IPS-20b (cell line): ENCODE data around the gene CTXN3.

ENCODE experiments used
- H3K27ac ChIP-seq: one replicate; pipeline ENCODE4 v1.5.1; 2013; ENCODE audit warnings: low read length
- H3K27me3 ChIP-seq: 2 replicates; pipeline ENCODE4 v1.6.1; 2013; ENCODE audit warnings: mild to moderate bottlenecking, low read length, inconsistent platforms; ENCODE audit not compliant: insufficient read depth
- H3K36me3 ChIP-seq: 2 replicates; pipeline ENCODE4 v1.6.1; 2013; ENCODE audit warnings: low read depth, mild to moderate bottlenecking, inconsistent platforms, low read length, moderate library complexity; ENCODE audit not compliant: insufficient read depth
- H3K4me1 ChIP-seq: 2 replicates; pipeline ENCODE4 v1.6.1; 2013; ENCODE audit warnings: mild to moderate bottlenecking, control low read depth, inconsistent platforms, low read length, moderate library complexity; ENCODE audit not compliant: insufficient read depth
- H3K4me3 ChIP-seq: 2 replicates; pipeline ENCODE4 v1.5.1; 2013; ENCODE audit warnings: mild to moderate bottlenecking, low read length, inconsistent platforms
- H3K9ac ChIP-seq: 2 replicates; pipeline ENCODE4 v1.6.1; 2013; ENCODE audit warnings: low read depth, mild to moderate bottlenecking, inconsistent platforms, low read length, moderate library complexity
- H3K9me3 ChIP-seq: 2 replicates; pipeline ENCODE4 v1.6.1; 2013; ENCODE audit warnings: mild to moderate bottlenecking, low read depth, low read length, inconsistent platforms; ENCODE audit not compliant: insufficient read depth

The CTXN3 gene

GRCh38 chr5:127649018-127649439 is at the start of gene CTXN3:
Gene CTXN3, plus strand, starts transcription at chr5:127649082. Its CDS starts 8,440 bp downstream, at chr5:127657522.
- no peaks in the 10 kb centered on the region for H3K27me3 ChIP-seq
- no peak within 1 kb of the TSS for H3K4me3 ChIP-seq
- no peaks in the 10 kb centered on the region for H3K9me3 ChIP-seq
- H3K4me1 ChIP-seq: peaks cover 16% of the 10 kb centered on the region; the same call in 1 of the 2 replicates
- H3K27ac ChIP-seq: no peak within 1 kb of the TSS
- H3K36me3 ChIP-seq: no peaks in the 10 kb centered on the region
- no peak within 1 kb of the TSS for H3K9ac ChIP-seq

- Histone ChIP-seq H3K9me3 (no peaks in the 10 kb centered on the region), H3K4me1 (peaks cover 7% of the 10 kb centered on the region; the same call in 1 of the 2 replicates), H3K27ac (no peak overlapping the region), H3K36me3 (no peaks in the 10 kb centered on the region), H3K4me3 (no peak overlapping the region), H3K9ac (no peak overlapping the region), H3K27me3 (no peaks in the 10 kb centered on the region)
These were observed 49.6 kb upstream of the CTXN3 start for GRCh38 chr5:127599320-127599719.

- no peaks in the 10 kb centered on the region for H3K27me3 ChIP-seq
- H3K4me1 ChIP-seq: peaks cover 7% of the 10 kb centered on the region; the same call in 1 of the 2 replicates
- H3K9me3 ChIP-seq: no peaks in the 10 kb centered on the region
- no peaks in the 10 kb centered on the region for H3K36me3 ChIP-seq
- H3K4me3 ChIP-seq: no peak overlapping the region
- no peak overlapping the region for H3K27ac ChIP-seq
- no peak overlapping the region for H3K9ac ChIP-seq
These were observed 49.0 kb upstream of the CTXN3 start for GRCh38 chr5:127599847-127600246.

GRCh38 chr5:127601111-127601510 is 47.8 kb upstream of the CTXN3 start:
- no peak overlapping the region for H3K9ac ChIP-seq
- no peak overlapping the region for H3K4me3 ChIP-seq
- peaks cover 7% of the 10 kb centered on the region; the same call in 1 of the 2 replicates for H3K4me1 ChIP-seq
- no peaks in the 10 kb centered on the region for H3K36me3 ChIP-seq
- no peak overlapping the region for H3K27ac ChIP-seq
- H3K27me3 ChIP-seq: no peaks in the 10 kb centered on the region
- H3K9me3 ChIP-seq: no peaks in the 10 kb centered on the region

- Histone ChIP-seq H3K4me3 (no peak overlapping the region), H3K9me3 (no peaks in the 10 kb centered on the region), H3K27me3 (no peaks in the 10 kb centered on the region), H3K36me3 (no peaks in the 10 kb centered on the region), H3K4me1 (peaks cover 7% of the 10 kb centered on the region; the same call in 1 of the 2 replicates), H3K9ac (no peak overlapping the region), H3K27ac (no peak overlapping the region)
These were observed 47.3 kb upstream of the CTXN3 start for GRCh38 chr5:127601601-127602000.

GRCh38 chr5:127602481-127602880 is 46.4 kb upstream of the CTXN3 start:
- Histone ChIP-seq H3K9me3 (no peaks in the 10 kb centered on the region), H3K4me1 (peaks cover 7% of the 10 kb centered on the region; the same call in 1 of the 2 replicates), H3K27me3 (no peaks in the 10 kb centered on the region), H3K9ac (no peak overlapping the region), H3K27ac (no peak overlapping the region), H3K4me3 (no peak overlapping the region), H3K36me3 (no peaks in the 10 kb centered on the region)

GRCh38 chr5:127602896-127603844 is 45.7 kb upstream of the CTXN3 start:
- no peaks in the 10 kb centered on the region for H3K9me3 ChIP-seq
- no peaks in the 10 kb centered on the region for H3K36me3 ChIP-seq
- H3K27me3 ChIP-seq: no peaks in the 10 kb centered on the region
- peaks cover 7% of the 10 kb centered on the region; the same call in 1 of the 2 replicates for H3K4me1 ChIP-seq
- no peak overlapping the region for H3K4me3 ChIP-seq
- H3K9ac ChIP-seq: no peak overlapping the region
- no peak overlapping the region for H3K27ac ChIP-seq

- H3K4me1 ChIP-seq: peaks cover 7% of the 10 kb centered on the region; the same call in 1 of the 2 replicates
- no peaks in the 10 kb centered on the region for H3K36me3 ChIP-seq
- no peak overlapping the region for H3K4me3 ChIP-seq
- no peaks in the 10 kb centered on the region for H3K27me3 ChIP-seq
- no peak overlapping the region for H3K9ac ChIP-seq
- no peaks in the 10 kb centered on the region for H3K9me3 ChIP-seq
- H3K27ac ChIP-seq: no peak overlapping the region
These were observed 40.7 kb upstream of the CTXN3 start for GRCh38 chr5:127608077-127608660.

GRCh38 chr5:127609011-127609410 is 39.9 kb upstream of the CTXN3 start:
- Histone ChIP-seq H3K9ac (no peak overlapping the region), H3K36me3 (no peaks in the 10 kb centered on the region), H3K9me3 (no peaks in the 10 kb centered on the region), H3K4me1 (no peaks in the 10 kb centered on the region; the same call in 1 of the 2 replicates), H3K27me3 (no peaks in the 10 kb centered on the region), H3K4me3 (no peak overlapping the region), H3K27ac (no peak overlapping the region)

GRCh38 chr5:127609957-127610356 is 38.9 kb upstream of the CTXN3 start:
- Histone ChIP-seq H3K9me3 (no peaks in the 10 kb centered on the region), H3K9ac (no peak overlapping the region), H3K36me3 (no peaks in the 10 kb centered on the region), H3K27me3 (no peaks in the 10 kb centered on the region), H3K4me1 (no peaks in the 10 kb centered on the region), H3K4me3 (no peak overlapping the region), H3K27ac (no peak overlapping the region)

GRCh38 chr5:127612441-127613141 is 36.3 kb upstream of the CTXN3 start:
- H3K9ac ChIP-seq: no peak overlapping the region
- H3K4me1 ChIP-seq: peaks cover 6% of the 10 kb centered on the region; the same call in 1 of the 2 replicates
- no peaks in the 10 kb centered on the region for H3K9me3 ChIP-seq
- H3K27me3 ChIP-seq: no peaks in the 10 kb centered on the region
- H3K36me3 ChIP-seq: no peaks in the 10 kb centered on the region
- H3K27ac ChIP-seq: no peak overlapping the region
- H3K4me3 ChIP-seq: no peak overlapping the region
